GM12878 (cell line): ENCODE results near the gene ATP8B1. TPM values are rescaled to one million over a fixed set of nuclear protein-coding genes. Genes with fewer than 3 reads are reported as not detected.

Experiments used
- ATAC-seq: fragments of 200-7000 bp; cut with Tn5 transposase; 3 replicates; pipeline ENCODE4 v1.9.1; 2020; ENCODE audit warnings: mild to moderate bottlenecking, moderate library complexity
- BruUV-seq: library from RNA; stranded (reverse); fragments of 400-500 nt; replicated peaks from 2 replicates; lab custom pipeline; 2021; lab: Mats Ljungman, UMichigan
- CTCF ChIA-PET: fragments of 300-600 bp; sonication (Branson Sonifier 250); formaldehyde crosslinking; extraction: SDS; loops from one replicate; lab custom pipeline; 2021; ENCODE audit warnings: inconsistent platforms; lab: Yijun Ruan, JAX
- POLR2A ChIA-PET: fragments of 350-600 bp; formaldehyde crosslinking; extraction: SDS; loops from one replicate; lab custom pipeline; 2021; ENCODE audit warnings: inconsistent platforms; lab: Charles Lee
- RAD21 ChIA-PET: fragments of 300-600 bp; sonication (Branson Sonifier 250); formaldehyde crosslinking; loops from one replicate; lab custom pipeline; 2023; ENCODE audit warnings: antibody characterized with exemption; ENCODE audit not compliant: unreplicated experiment; lab: Charles Lee
- SMC1A ChIA-PET: fragments of 300-600 bp; sonication (Branson Sonifier 250); formaldehyde crosslinking; loops from one replicate; lab custom pipeline; 2023; ENCODE audit not compliant: unreplicated experiment, uncharacterized antibody; lab: Charles Lee
- DNase-seq: peaks from one replicate; pipeline ENCODE4 v3.0.0-alpha.2; 2011; ENCODE audit warnings: low read depth, low spot score
- FAIRE-seq: peaks from 3 replicates; lab custom pipeline; 2011; peaks lifted over from hg19 to GRCh38; lab: Jason Lieb, UNC
- H2AFZ ChIP-seq: 2 replicates; pipeline ENCODE4 v1.6.0; 2011; ENCODE audit warnings: low read depth, low read length, control low read depth; ENCODE audit not compliant: control insufficient read depth
- H3K27ac ChIP-seq: 2 replicates; pipeline ENCODE4 v1.5.1; 2011; ENCODE audit warnings: control low read depth; ENCODE audit not compliant: control insufficient read depth, insufficient read depth
- H3K27me3 ChIP-seq, 2 experiments: replicated peaks in 1 of 2; 2 replicates each; pipeline versions ENCODE4 v1.6.0 to v1.6.1; 2011; ENCODE audit warnings: low read length in 1 of 2; ENCODE audit not compliant: control insufficient read depth in 2 of 2, insufficient read depth in 2 of 2
- H3K36me3 ChIP-seq, 2 experiments: 2 replicates each; pipeline ENCODE4 v1.5.1; 2011; ENCODE audit warnings: low read length in 1 of 2; ENCODE audit not compliant: control insufficient read depth in 2 of 2, insufficient read depth in 2 of 2
- H3K4me1 ChIP-seq: 2 replicates; pipeline ENCODE4 v1.6.1; 2011; ENCODE audit warnings: mild to moderate bottlenecking, low read length, moderate library complexity, mixed read lengths; ENCODE audit not compliant: control insufficient read depth, insufficient read depth
- H3K4me2 ChIP-seq: 2 replicates; pipeline ENCODE4 v1.6.0; 2011; ENCODE audit warnings: control low read depth; ENCODE audit not compliant: control insufficient read depth, insufficient read depth
- H3K4me3 ChIP-seq: fragments of 200-600 bp; sonication (generic); 2 replicates; pipeline ENCODE4 v1.5.1; 2016
- H3K79me2 ChIP-seq: 2 replicates; pipeline ENCODE4 v1.6.0; 2011; ENCODE audit warnings: low read length; ENCODE audit not compliant: control insufficient read depth, insufficient read depth
- H3K9ac ChIP-seq: 2 replicates; pipeline ENCODE4 v1.8.0; 2011; ENCODE audit warnings: low read length, control low read depth, mixed read lengths; ENCODE audit not compliant: control insufficient read depth, insufficient read depth
- H3K9me3 ChIP-seq: replicated peaks from 3 replicates; pipeline ENCODE4 v1.5.1; 2011; ENCODE audit warnings: mild to moderate bottlenecking, low read length; ENCODE audit not compliant: control insufficient read depth, insufficient read depth
- H4K20me1 ChIP-seq: 2 replicates; pipeline ENCODE4 v1.6.0; 2011; ENCODE audit not compliant: control insufficient read depth, insufficient read depth
- BRCA1 ChIP-seq: IDR thresholded peaks from 2 replicates; pipeline ENCODE4 v1.6.1; 2011; ENCODE audit warnings: low read depth, low read length, improper control_type of control experiment
- HDGF ChIP-seq: fragments of 450-650 bp; IDR thresholded peaks from 2 replicates; pipeline ENCODE4 v1.6.1; 2016; ENCODE audit warnings: antibody characterized with exemption
- JUND ChIP-seq: IDR thresholded peaks from 2 replicates; pipeline ENCODE4 v1.6.1; 2012; ENCODE audit warnings: low read depth, mild to moderate bottlenecking, low read length, improper control_type of control experiment, moderate library complexity
- PML ChIP-seq: IDR thresholded peaks from 2 replicates; pipeline ENCODE4 v1.6.1; 2012; ENCODE audit warnings: low read length, inconsistent platforms
- POLR2AphosphoS2 ChIP-seq: IDR thresholded peaks from 2 replicates; pipeline ENCODE4 v1.6.1; 2011; ENCODE audit warnings: low read depth, mild to moderate bottlenecking, low read length, improper control_type of control experiment, moderate library complexity
- RAD21 ChIP-seq: IDR thresholded peaks from 2 replicates; pipeline ENCODE4 v1.6.1; 2011; ENCODE audit warnings: mild to moderate bottlenecking, low read depth, low read length, moderate library complexity; ENCODE audit not compliant: insufficient read depth
- USF1 ChIP-seq: IDR thresholded peaks from 2 replicates; pipeline ENCODE4 v1.6.1; 2011; ENCODE audit warnings: borderline replicate concordance, low read depth, mild to moderate bottlenecking, moderate library complexity, mixed read lengths, low read length; ENCODE audit not compliant: insufficient read depth; ENCODE audit errors: extremely low read length
- USF2 ChIP-seq: IDR thresholded peaks from 2 replicates; pipeline ENCODE4 v1.6.1; 2011; ENCODE audit warnings: low read depth, low read length, improper control_type of control experiment, borderline replicate concordance
- WRNIP1 ChIP-seq: IDR thresholded peaks from 2 replicates; pipeline ENCODE4 v1.6.1; 2011; ENCODE audit warnings: low read depth, low read length, improper control_type of control experiment, borderline replicate concordance
- WGBS: methylation state at CpG from one replicate; pipeline ENCODE4 v1.1.6; 2016; ENCODE audit warnings: low lambda C conversion rate; ENCODE audit not compliant: insufficient replicate concordance, insufficient coverage; ENCODE audit errors: missing lambda C conversion rate; 5-methylcytosine and 5-hydroxymethylcytosine counted together
- in situ Hi-C: fragments of 300-500 bp; cut with MboI; formaldehyde crosslinking; loops from 9 replicates; pipeline ENCODE4 v1.14.3; 2018; ENCODE audit warnings: mixed read lengths
- intact Hi-C: fragments of 100-400 bp; cut with micrococcal nuclease; formaldehyde crosslinking; loops from one replicate; pipeline ENCODE4 v1.14.2; 2022; ENCODE audit not compliant: unreplicated experiment
- polyA plus RNA-seq, 11 experiments: library from polyadenylated mRNA; depleted of rRNA in 4 of 11; unstranded in 6 of 11; stranded (reverse) in 5 of 11; fragments of >200 nt; fragmentation: Nextera tagmentation in 4 of 11; fragmentation: Illumina TruSeq in 1 of 11; extraction: Ambion mirVana in 4 of 11; extraction: Trizol in 1 of 11; gene quantifications; 1 replicate in 1 of 11; 2 replicates in 10 of 11; pipeline versions ENCODE4 v1.2.1 to v1.2.3, GENCODE V29; 2011 to 2016; ENCODE audit warnings: inconsistent platforms in 2 of 11, missing spikeins in 2 of 11, low read depth in 1 of 11
- total RNA-seq, 4 experiments: library from RNA; depleted of rRNA in 3 of 4; stranded (reverse); fragments of >200 nt in 3 of 4; fragmentation: Illumina TruSeq in 1 of 4; extraction: Trizol in 1 of 4; gene quantifications; 2 replicates each; pipeline versions ENCODE4 v1.2.1 to v1.2.3, GENCODE V29; 2013 to 2021

Gene ATP8B1
- total and polyA plus RNA-seq, 10 of the 15 experiments (the other 5 are each of a cell fraction or from before 2014, with no cell fraction given), result 0.03 to 0.37 (median 0.11) TPM

DNA sequence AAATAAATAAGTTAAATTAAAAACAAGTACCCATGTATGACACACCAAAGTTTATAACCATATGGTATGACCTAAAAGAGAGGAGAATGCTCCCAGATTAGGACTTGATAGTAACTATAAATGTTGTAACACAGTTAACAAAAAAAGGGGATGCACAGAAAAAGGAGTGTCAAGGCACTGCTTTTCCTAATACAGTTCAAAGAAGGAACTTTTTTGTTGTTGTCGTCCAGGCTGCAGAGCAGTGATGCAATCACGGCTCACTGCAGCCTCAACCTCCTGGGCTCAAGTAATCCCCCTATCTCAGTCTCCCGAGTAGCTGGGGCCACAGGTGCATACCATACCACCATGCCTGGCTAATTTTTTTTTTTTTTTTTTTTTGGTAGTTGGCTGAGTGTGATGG lies 184.2 kb downstream of the ATP8B1 start:
- WGBS, result 98% methylated on average over 3 of the region's 3 CpGs
- no peak for DNase-seq
- no peak overlapping the region for H3K27ac ChIP-seq

GRCh38 chr18:57603871-57604270 lies 199.2 kb downstream of the ATP8B1 start:
- intact Hi-C loops, result no loop called here
- H3K4me2 ChIP-seq, result no peak overlapping the region
- no peak overlapping the region for H2AFZ ChIP-seq
- H3K9me3 ChIP-seq, result no peaks in the 10 kb centered on the region
- ChIA-PET RAD21 (no interaction called here), CTCF (no interaction called here), POLR2A (no interaction called here), SMC1A (no interaction called here)
- in situ Hi-C loops, result no loop called here
- DNase-seq (no peak), ATAC-seq (no peak), FAIRE-seq (no peak)
- H3K4me1 ChIP-seq, result no peaks in the 10 kb centered on the region
- BruUV-seq, result no TSS peak
- H3K27ac ChIP-seq, result no peak overlapping the region
- H3K4me3 ChIP-seq, result no peak overlapping the region
- no peak overlapping the region for H3K9ac ChIP-seq
- TF ChIP-seq HDGF (no peak), POLR2AphosphoS2 (no peak), USF1 (no peak), USF2 (no peak), PML (no peak), JUND (no peak), RAD21 (no peak)
- H4K20me1 ChIP-seq, result no peaks in the 10 kb centered on the region
- no peaks in the 10 kb centered on the region for H3K27me3 ChIP-seq
- peaks cover 14 to 45% of the 10 kb centered on the region in 2 experiments for H3K36me3 ChIP-seq
- WGBS, result 100% methylated on average over 1 of the region's 1 CpG
- H3K79me2 ChIP-seq, result no peaks in the 10 kb centered on the region

More for the DNA sequence above, 184.2 kb downstream of the ATP8B1 start:
- BruUV-seq, result no TSS peak
- TF ChIP-seq BRCA1 (no peak), WRNIP1 (no peak)
- FAIRE-seq, result no peak
- Histone ChIP-seq H3K79me2 (peaks cover 28% of the 10 kb centered on the region), H3K27me3 (no peaks in the 10 kb centered on the region), H3K9me3 (no peaks in the 10 kb centered on the region), H3K4me3 (no peak overlapping the region), H2AFZ (no peak overlapping the region), H3K36me3 (peaks cover 1 to 14% of the 10 kb centered on the region in 2 experiments; a peak in 3 of 4 replicates), H3K4me2 (no peak overlapping the region), H3K4me1 (no peaks in the 10 kb centered on the region; the same call in 1 of the 2 replicates), H4K20me1 (no peaks in the 10 kb centered on the region), H3K9ac (no peak overlapping the region)
- no peak for ATAC-seq
- intact Hi-C loops, result no loop called here
- ChIA-PET SMC1A (interaction anchor here (1.1 kb wide), 1 partner anchor 434 kb away, joined by 3 read pairs; no protein-coding TSS in a partner anchor), RAD21 (no interaction called here), CTCF (interaction anchor here (2.3 kb wide), 1 partner anchor 12 kb away, joined by 11 read pairs; no protein-coding TSS in a partner anchor), POLR2A (no interaction called here)
- in situ Hi-C loops, result no loop called here
